DOHH2 (cell line): ENCODE data around the gene TMEM92.

Experiments used
- H3F3A ChIP-seq: fragments of 200-600 bp; sonication (generic), shearing (Covaris generic); 2 replicates; pipeline ENCODE4 v1.6.0; 2016; ENCODE audit warnings: antibody characterized with exemption, mild to moderate bottlenecking; ENCODE audit not compliant: control insufficient read depth, insufficient read depth
- H3K27ac ChIP-seq: fragments of 200-600 bp; sonication (generic); 2 replicates; pipeline ENCODE4 v1.5.1; 2014; ENCODE audit warnings: low read depth, mild to moderate bottlenecking, low read length, moderate library complexity
- H3K27me3 ChIP-seq: fragments of 200-600 bp; sonication (generic); 2 replicates; pipeline ENCODE4 v1.6.1; 2014; ENCODE audit warnings: mild to moderate bottlenecking, low read length, mixed read lengths; ENCODE audit not compliant: control insufficient read depth
- H3K36me3 ChIP-seq: fragments of 200-600 bp; sonication (generic); 2 replicates; pipeline ENCODE4 v1.6.1; 2014; ENCODE audit warnings: mild to moderate bottlenecking, low read length, moderate library complexity, mixed read lengths; ENCODE audit not compliant: control insufficient read depth
- H3K4me1 ChIP-seq: fragments of 200-600 bp; sonication (generic); 2 replicates; pipeline ENCODE4 v1.6.1; 2014; ENCODE audit warnings: mild to moderate bottlenecking, low read length, mixed read lengths; ENCODE audit not compliant: control insufficient read depth
- H3K4me2 ChIP-seq: fragments of 200-600 bp; sonication (generic); 2 replicates; pipeline ENCODE4 v1.6.0; 2014; ENCODE audit warnings: mild to moderate bottlenecking, low read length, moderate library complexity
- H3K4me3 ChIP-seq: fragments of 200-600 bp; sonication (generic); 2 replicates; pipeline ENCODE4 v1.5.1; 2014; ENCODE audit warnings: mild to moderate bottlenecking, low read length, mixed read lengths
- H3K79me2 ChIP-seq: fragments of 200-600 bp; sonication (generic); 2 replicates; pipeline ENCODE4 v1.6.1; 2014; ENCODE audit warnings: mild to moderate bottlenecking, low read length, mixed read lengths; ENCODE audit not compliant: control insufficient read depth
- H3K9me2 ChIP-seq: fragments of 200-600 bp; sonication (generic); replicated peaks from 2 replicates; pipeline ENCODE4 v1.6.1; 2014; ENCODE audit warnings: mild to moderate bottlenecking, low read length, mixed read lengths; ENCODE audit not compliant: control insufficient read depth
- H3K9me3 ChIP-seq: fragments of 200-600 bp; sonication (generic); 2 replicates; pipeline ENCODE4 v1.6.1; 2014; ENCODE audit warnings: antibody characterized with exemption, low read length, mixed read lengths; ENCODE audit not compliant: control insufficient read depth, insufficient read depth
- H4K20me1 ChIP-seq: fragments of 200-600 bp; sonication (generic); 2 replicates; pipeline ENCODE4 v1.6.0; 2014; ENCODE audit warnings: low read depth, mild to moderate bottlenecking, antibody characterized with exemption, low read length, moderate library complexity; ENCODE audit not compliant: control insufficient read depth, insufficient read depth
- CTCF ChIP-seq: fragments of 200-600 bp; sonication (generic); IDR thresholded peaks from one replicate; pipeline ENCODE4 v1.5.1; 2014; ENCODE audit warnings: antibody characterized with exemption, mild to moderate bottlenecking, low read depth, low read length; ENCODE audit not compliant: poor library complexity, severe bottlenecking
- EZH2phosphoT487 ChIP-seq: fragments of 200-600 bp; sonication (generic); IDR thresholded peaks from 2 replicates; pipeline ENCODE4 v1.6.1; 2017; ENCODE audit warnings: borderline replicate concordance, mild to moderate bottlenecking, antibody characterized with exemption, low read length, moderate library complexity, mixed read lengths

TMEM92 gene

DNA sequence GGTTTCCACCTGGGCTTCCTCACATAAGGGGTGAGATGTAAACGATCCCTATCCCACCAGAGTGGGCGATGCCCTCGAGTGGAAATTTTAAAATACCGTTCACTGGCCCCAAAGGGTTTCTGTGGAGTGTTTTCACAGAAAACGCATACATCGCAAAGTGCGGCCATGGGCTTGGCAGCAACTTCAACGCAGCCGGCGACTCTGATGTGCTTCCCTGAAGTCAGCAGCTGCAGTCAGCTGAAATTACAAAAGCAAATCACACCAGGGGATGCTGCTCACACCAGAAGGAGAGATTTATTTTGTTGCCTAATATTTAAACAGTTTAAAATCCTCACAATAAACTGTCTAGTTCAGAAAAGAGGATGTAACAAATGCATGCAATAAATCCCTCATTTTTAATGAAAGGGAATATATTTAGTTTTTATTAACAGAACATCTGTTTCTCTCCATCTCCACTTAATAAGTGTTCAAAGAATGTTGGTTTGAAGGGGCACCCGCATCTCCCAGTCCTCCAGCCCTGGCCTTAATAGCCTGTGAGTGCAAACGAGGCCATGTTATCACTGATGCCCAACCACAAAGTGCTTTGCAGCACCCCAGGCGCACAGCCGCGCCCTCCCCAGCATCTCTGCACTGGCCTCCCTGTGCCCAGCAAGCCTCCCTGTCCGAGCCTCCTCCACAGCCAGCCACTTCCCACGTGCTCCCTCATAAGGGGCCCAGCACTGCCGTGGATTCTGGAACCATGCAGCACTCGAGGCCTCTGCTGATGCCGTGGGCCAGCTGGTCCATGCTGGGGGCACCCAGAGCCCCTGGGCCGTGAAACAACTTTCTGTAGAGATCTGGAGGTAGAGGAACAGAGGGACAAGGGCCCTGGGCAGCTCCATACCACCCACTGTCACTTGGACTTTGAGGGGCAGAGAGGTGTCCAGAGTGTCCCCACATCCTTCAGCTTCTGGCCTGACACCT lies 54.4 kb downstream of the TMEM92 start:
- no peaks in the 10 kb centered on the region for H3K9me3 ChIP-seq
- no peak overlapping the region for H3K4me3 ChIP-seq
- H3K4me1 ChIP-seq = peaks cover 2% of the 10 kb centered on the region; the same call in 1 of the 2 replicates
- no peak overlapping the region for H3K4me2 ChIP-seq
- no peaks in the 10 kb centered on the region for H3K9me2 ChIP-seq
- H3K79me2 ChIP-seq = no peaks in the 10 kb centered on the region
- H3K27me3 ChIP-seq = peaks cover 14% of the 10 kb centered on the region
- no peaks in the 10 kb centered on the region for H3K36me3 ChIP-seq
- H3K27ac ChIP-seq = no peak overlapping the region
- TF ChIP-seq EZH2phosphoT487 (no peak), CTCF (no peak)
- H3F3A ChIP-seq = no peaks in the 10 kb centered on the region
- H4K20me1 ChIP-seq = no peaks in the 10 kb centered on the region

- Histone ChIP-seq H3K27me3 (peaks cover 12% of the 10 kb centered on the region), H3K9me2 (no peaks in the 10 kb centered on the region), H3K79me2 (no peaks in the 10 kb centered on the region), H3K9me3 (no peaks in the 10 kb centered on the region), H3K36me3 (no peaks in the 10 kb centered on the region), H4K20me1 (no peaks in the 10 kb centered on the region), H3F3A (no peaks in the 10 kb centered on the region), H3K4me2 (no peak overlapping the region), H3K4me3 (no peak overlapping the region), H3K4me1 (peaks cover 2% of the 10 kb centered on the region; the same call in 1 of the 2 replicates), H3K27ac (no peak overlapping the region)
- no peak for TF ChIP-seq EZH2phosphoT487
- no peak for TF ChIP-seq CTCF
Observed at GRCh38 chr17:50329716-50330115, 55.5 kb downstream of the TMEM92 start.

GRCh38 chr17:50330151-50330775 lies 56.0 kb downstream of the TMEM92 start:
- peaks cover 2% of the 10 kb centered on the region; the same call in 1 of the 2 replicates for H3K4me1 ChIP-seq
- H3K4me3 ChIP-seq = no peak overlapping the region
- no peaks in the 10 kb centered on the region for H3K9me3 ChIP-seq
- H3K27ac ChIP-seq = no peak overlapping the region
- no peaks in the 10 kb centered on the region for H4K20me1 ChIP-seq
- peaks cover 14% of the 10 kb centered on the region for H3K27me3 ChIP-seq
- H3K36me3 ChIP-seq = no peaks in the 10 kb centered on the region
- no peaks in the 10 kb centered on the region for H3K79me2 ChIP-seq
- no peaks in the 10 kb centered on the region for H3K9me2 ChIP-seq
- TF ChIP-seq CTCF (no peak), EZH2phosphoT487 (no peak)
- no peak overlapping the region for H3K4me2 ChIP-seq
- no peaks in the 10 kb centered on the region for H3F3A ChIP-seq
